HepG2 (cell line): ENCODE results near the gene CUL1. TPM values are rescaled to one million over a fixed set of nuclear protein-coding genes. Genes with fewer than 3 reads are reported as not detected.

Experiments used
- ATAC-seq: fragments of 200-7000 bp; cut with Tn5 transposase; 3 replicates; pipeline ENCODE4 v1.9.1; 2020; ENCODE audit warnings: mild to moderate bottlenecking, moderate library complexity
- BruUV-seq: library from RNA; stranded (reverse); fragments of 400-500 nt; replicated peaks from 2 replicates; lab custom pipeline; 2021; lab: Mats Ljungman, UMichigan
- CTCF ChIA-PET: fragments of 300-600 bp; formaldehyde crosslinking; extraction: SDS; loops from one replicate; lab custom pipeline; 2021; ENCODE audit warnings: low total read pairs, inconsistent platforms, low intra/inter-chr PET ratio; lab: Yijun Ruan, JAX
- POLR2A ChIA-PET: fragments of 350-600 bp; sonication (Branson Sonifier 250); formaldehyde crosslinking; loops from one replicate; lab custom pipeline; 2020; ENCODE audit warnings: antibody characterized with exemption, inconsistent platforms; lab: Yijun Ruan, JAX
- DNase-seq: peaks from one replicate; pipeline ENCODE4 v3.0.0-alpha.2; 2015; ENCODE audit warnings: low spot score
- FAIRE-seq: peaks from 3 replicates; lab custom pipeline; 2011; peaks lifted over from hg19 to GRCh38; lab: Jason Lieb, UNC
- H2AFZ ChIP-seq: one replicate; pipeline ENCODE4 v1.6.1; 2011; ENCODE audit warnings: low read length, inconsistent platforms
- H3K27ac ChIP-seq: fragments of 300-600 bp; 3 replicates; pipeline ENCODE4 v1.8.0; 2011; ENCODE audit warnings: mixed run types, mild to moderate bottlenecking, mixed read lengths, low read length, inconsistent platforms; ENCODE audit not compliant: insufficient read depth; ENCODE audit errors: extremely low read length
- H3K27me3 ChIP-seq, 2 experiments: fragments of 200-600 bp in 1 of 2; 2 replicates in 1 of 2; 3 replicates in 1 of 2; pipeline versions ENCODE4 v1.6.0 to v1.8.0; 2011; ENCODE audit warnings: low read length in 2 of 2, mild to moderate bottlenecking in 2 of 2, moderate library complexity in 2 of 2, inconsistent platforms in 1 of 2; ENCODE audit not compliant: insufficient read depth in 2 of 2, control insufficient read depth in 1 of 2
- H3K36me3 ChIP-seq, 2 experiments: fragments of 200-600 bp in 1 of 2; replicated peaks in 1 of 2; 2 replicates in 1 of 2; 3 replicates in 1 of 2; pipeline versions ENCODE4 v1.5.1 to v1.8.0; 2011; ENCODE audit warnings: low read length in 2 of 2, inconsistent platforms in 1 of 2; ENCODE audit not compliant: insufficient read depth in 2 of 2, control insufficient read depth in 1 of 2
- H3K4me1 ChIP-seq: 2 replicates; pipeline ENCODE4 v1.5.1; 2012; ENCODE audit warnings: low read length, inconsistent platforms; ENCODE audit not compliant: insufficient read depth
- H3K4me2 ChIP-seq: 2 replicates; pipeline ENCODE4 v1.6.0; 2011; ENCODE audit warnings: low read depth, low read length, inconsistent platforms
- H3K4me3 ChIP-seq, 3 experiments: fragments of 200-600 bp in 1 of 3; sonication (generic), shearing (Covaris generic) in 1 of 3; replicated peaks in 1 of 3; 2 replicates each; pipeline ENCODE4 v1.5.1; 2011 to 2016; ENCODE audit warnings: low read length in 3 of 3, inconsistent platforms in 2 of 3, low read depth in 2 of 3, mild to moderate bottlenecking in 2 of 3, control low read depth in 1 of 3, mixed read lengths in 1 of 3; ENCODE audit not compliant: insufficient read depth in 1 of 3
- H3K79me2 ChIP-seq: one replicate; pipeline ENCODE4 v1.6.1; 2011; ENCODE audit warnings: low read length, inconsistent platforms; ENCODE audit not compliant: insufficient read depth
- H3K9ac ChIP-seq: 2 replicates; pipeline ENCODE4 v1.6.0; 2011; ENCODE audit warnings: mild to moderate bottlenecking, low read depth, low read length, inconsistent platforms; ENCODE audit not compliant: insufficient read depth
- H3K9me3 ChIP-seq: 2 replicates; pipeline ENCODE4 v1.5.1; 2012; ENCODE audit warnings: mild to moderate bottlenecking, low read length
- H4K20me1 ChIP-seq: 2 replicates; pipeline ENCODE4 v1.6.0; 2011; ENCODE audit warnings: inconsistent platforms, mild to moderate bottlenecking, low read length, moderate library complexity; ENCODE audit not compliant: insufficient read depth
- CAMTA2 ChIP-seq: sonication (generic); formaldehyde crosslinking; IDR thresholded peaks from 2 replicates; pipeline ENCODE4 v1.4.0; 2020; ENCODE audit warnings: mild to moderate bottlenecking, missing genetic modification reagents, borderline replicate concordance
- DBP ChIP-seq: sonication (generic); formaldehyde crosslinking; IDR thresholded peaks from 2 replicates; pipeline ENCODE4 v1.4.0; 2020; ENCODE audit warnings: missing genetic modification reagents; ENCODE audit errors: not compliant biosample characterization
- HIC2 ChIP-seq: sonication (generic); formaldehyde crosslinking; IDR thresholded peaks from 2 replicates; pipeline ENCODE4 v1.9.0; 2022; ENCODE audit warnings: low read depth, missing genetic modification reagents
- KLF13 ChIP-seq: sonication (generic); formaldehyde crosslinking; IDR thresholded peaks from 2 replicates; pipeline ENCODE4 v1.4.0; 2020; ENCODE audit warnings: mild to moderate bottlenecking, missing genetic modification reagents
- MAFG ChIP-seq: sonication (generic); formaldehyde crosslinking; IDR thresholded peaks from 2 replicates; pipeline ENCODE4 v1.5.1; 2020; ENCODE audit warnings: mild to moderate bottlenecking, missing genetic modification reagents
- REL ChIP-seq: sonication (generic); formaldehyde crosslinking; conservative IDR thresholded peaks from 2 replicates; pipeline ENCODE4 v1.8.0; 2022; ENCODE audit warnings: mild to moderate bottlenecking, missing genetic modification reagents, moderate library complexity
- ZBTB49 ChIP-seq: sonication (generic); formaldehyde crosslinking; IDR thresholded peaks from 2 replicates; pipeline ENCODE4 v1.4.0; 2020; ENCODE audit warnings: missing genetic modification reagents, borderline replicate concordance
- ZHX2 ChIP-seq, 2 experiments: sonication (generic) in 1 of 2; formaldehyde crosslinking in 1 of 2; IDR thresholded peaks; 2 replicates each; pipeline versions ENCODE4 v1.6.1 to v1.9.0; 2014 to 2022; ENCODE audit warnings: antibody characterized with exemption in 1 of 2, borderline replicate concordance in 1 of 2, inconsistent platforms in 1 of 2, low read depth in 1 of 2, missing genetic modification reagents in 1 of 2
- ZNF12 ChIP-seq: sonication (generic); formaldehyde crosslinking; IDR thresholded peaks from 2 replicates; pipeline ENCODE4 v1.5.0; 2020; ENCODE audit warnings: missing genetic modification reagents
- ZNF225 ChIP-seq: sonication (generic); formaldehyde crosslinking; IDR thresholded peaks from 2 replicates; pipeline ENCODE4 v1.4.0; 2020; ENCODE audit warnings: mild to moderate bottlenecking, missing genetic modification reagents
- ZNF292 ChIP-seq: sonication (generic); formaldehyde crosslinking; IDR thresholded peaks from 2 replicates; pipeline ENCODE4 v1.8.1; 2022; ENCODE audit warnings: mild to moderate bottlenecking, low read depth, missing genetic modification reagents, borderline replicate concordance
- ZNF567 ChIP-seq: sonication (generic); formaldehyde crosslinking; IDR thresholded peaks from 2 replicates; pipeline ENCODE4 v1.8.1; 2023; ENCODE audit warnings: mild to moderate bottlenecking, missing genetic modification reagents, borderline replicate concordance
- ZNF772 ChIP-seq: sonication (generic); formaldehyde crosslinking; IDR thresholded peaks from 2 replicates; pipeline ENCODE4 v1.5.0; 2020; ENCODE audit warnings: mild to moderate bottlenecking, missing genetic modification reagents
- WGBS: methylation state at CpG from one replicate; pipeline ENCODE4 v1.1.6; 2017; ENCODE audit warnings: low lambda C conversion rate; 5-methylcytosine and 5-hydroxymethylcytosine counted together
- in situ Hi-C: cut with HindIII; loops from 2 replicates; pipeline ENCODE4 v1.10.0; 2017; ENCODE audit warnings: low pct_unique_long_range_greater_than_20kb; ENCODE audit not compliant: extremely low pct_ligation_motif_present
- intact Hi-C: fragments of 100-400 bp; cut with micrococcal nuclease; formaldehyde crosslinking; loops from one replicate; pipeline ENCODE4 v1.10.0; 2022; ENCODE audit not compliant: unreplicated experiment
- polyA plus RNA-seq, 8 experiments: library from polyadenylated mRNA; depleted of rRNA in 3 of 8; stranded (reverse) in 7 of 8; unstranded in 1 of 8; fragments of >200 nt; fragmentation: Illumina TruSeq in 4 of 8; extraction: Trizol in 4 of 8; gene quantifications; 2 replicates each; pipeline versions ENCODE4 v1.2.1 to v1.2.3, GENCODE V29; 2011 to 2016; ENCODE audit warnings: low read depth in 4 of 8, missing spikeins in 1 of 8, mixed read lengths in 1 of 8; ENCODE audit not compliant: insufficient read depth in 1 of 8
- total RNA-seq, 5 experiments: library from RNA; depleted of rRNA; stranded (reverse); fragments of >200 nt; fragmentation: Illumina TruSeq; extraction: Trizol; gene quantifications; 2 replicates each; pipeline ENCODE4 v1.2.3, GENCODE V29; 2016; ENCODE audit warnings: low read depth in 1 of 5

CUL1 gene
- total and polyA plus RNA-seq, 2 of the 13 experiments (the other 11 are each of a cell fraction or from before 2014, with no cell fraction given): 30.1 to 45.9 TPM

GRCh38 chr7:148715027-148715426 is 16.3 kb downstream of the CUL1 start:
- Histone ChIP-seq H3K79me2 (peaks cover 93% of the 10 kb centered on the region), H3K4me2 (no peak overlapping the region), H3K36me3 (no peaks in the 10 kb centered on the region; a peak in 1 of 5 replicates), H3K9ac (no peak overlapping the region), H3K4me3 (no peak overlapping the region), H4K20me1 (peaks cover 22% of the 10 kb centered on the region), H3K27ac (no peak overlapping the region), H2AFZ (no peak overlapping the region), H3K9me3 (no peaks in the 10 kb centered on the region), H3K4me1 (peaks cover 26% of the 10 kb centered on the region), H3K27me3 (no peaks in the 10 kb centered on the region; a peak in 1 of 5 replicates)
- DNase-seq (no peak), ATAC-seq (no peak), FAIRE-seq (no peak)
- 96% methylated on average over 6 of the region's 6 CpGs for WGBS
- CTCF ChIA-PET: no interaction called here
- intact Hi-C loops: no loop called here
- POLR2A ChIA-PET: no interaction called here
- BruUV-seq: no TSS peak
- in situ Hi-C loops: no loop called here
- TF ChIP-seq ZBTB49 (CRISPR knock-in tag) (no peak), DBP (CRISPR knock-in tag) (no peak), ZNF772 (CRISPR knock-in tag) (no peak), KLF13 (CRISPR knock-in tag) (no peak), ZNF292 (CRISPR knock-in tag) (no peak), MAFG (no peak), REL (CRISPR knock-in tag) (no peak), HIC2 (no peak), ZHX2 (IDR thresholded peaks at IDR 0.05; ENCODE audit: low read depth) (no peak), ZHX2 (CRISPR knock-in tag; IDR thresholded peaks at IDR 0.05; ENCODE audit: borderline replicate concordance) (no peak), ZNF12 (no peak), ZNF567 (CRISPR knock-in tag) (no peak), CAMTA2 (CRISPR knock-in tag) (no peak), ZNF225 (CRISPR knock-in tag) (no peak)
